ENCODE data around the gene PALM2AKAP2.

DNA sequence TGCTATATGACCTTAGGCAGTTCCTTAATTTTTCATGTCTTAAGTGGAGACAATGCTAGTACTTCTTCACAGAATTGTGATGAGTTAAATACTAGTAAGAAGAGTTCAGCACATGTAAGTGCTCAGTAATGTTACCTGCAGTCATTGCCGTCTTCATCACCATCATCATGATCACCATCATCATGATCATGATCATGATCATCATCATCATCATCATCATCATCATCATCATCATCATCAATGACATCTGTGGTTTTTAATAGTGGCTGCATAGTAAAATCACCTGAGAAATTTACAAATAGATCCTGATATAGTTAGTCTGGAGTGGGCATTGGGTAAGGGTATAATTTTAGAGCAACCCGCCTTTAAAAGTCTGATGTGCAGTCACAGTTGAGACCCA, 14.7 kb upstream of the PALM2AKAP2 start:
- TF ChIP-seq GATA2 (IDR thresholded peaks at IDR 0.05; ENCODE audit: low read depth, low read length) (no peak), GATA3 (IDR thresholded peaks at IDR 0.05; ENCODE audit: low read depth, low read length) (no peak)

Measured in SH-SY5Y (cell line).